ENCODE results near the gene INTS15. TPM values are rescaled to one million over a fixed set of nuclear protein-coding genes. Genes with fewer than 3 reads are reported as not detected.
"Not testable (repeated sequence)": the region's sequence is repeated elsewhere in the genome, so short reads cannot be mapped to it uniquely, and the experiment has no call there.

The INTS15 gene
- total RNA-seq, 2 experiments from 2014 or later, result 40.4 to 48.3 TPM

DNA sequence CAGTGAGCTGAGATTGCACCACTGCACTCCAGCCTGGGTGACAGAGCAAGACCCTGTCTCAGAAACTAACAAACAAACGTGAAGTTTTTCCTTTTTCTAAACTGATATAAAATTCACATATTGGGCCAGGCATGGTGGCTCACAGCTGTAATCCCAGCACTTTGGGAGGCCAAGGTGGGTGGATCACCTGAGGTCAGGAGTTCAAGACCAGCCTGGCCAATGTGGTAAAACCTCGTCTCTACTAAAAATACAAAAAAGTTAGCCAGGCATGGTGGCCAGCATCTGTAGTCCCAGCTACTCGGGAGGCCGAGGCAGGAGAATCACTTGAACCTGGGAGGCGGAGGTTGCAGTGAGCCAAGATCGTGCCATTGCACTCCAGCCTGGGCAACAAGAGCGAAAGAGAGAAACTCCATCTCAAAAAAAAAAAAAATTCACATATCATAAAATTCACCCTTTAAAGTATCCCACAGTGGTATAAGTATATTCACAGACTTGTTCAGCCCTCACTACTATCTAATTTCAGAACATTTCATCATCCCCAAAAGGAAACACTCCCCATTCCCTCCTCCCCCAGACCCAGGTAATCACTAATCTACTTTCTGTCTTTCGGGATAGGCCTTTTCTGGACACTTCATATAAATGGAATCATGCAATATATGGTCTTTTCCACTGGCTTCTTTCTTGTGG, 3.9 kb upstream of the INTS15 start:
- H3K9me3 Mint-ChIP-seq, DNase-seq, H3K27ac Mint-ChIP-seq, H3K4me3 Mint-ChIP-seq, CTCF ChIA-PET, H3K27me3 Mint-ChIP-seq, POLR2A ChIA-PET: not testable (repeated sequence)
- peaks cover 45% of the 10 kb centered on the region for H3K36me3 Mint-ChIP-seq (ENCODE audit: low read depth)
- peaks cover 24% of the 10 kb centered on the region for H3K4me1 Mint-ChIP-seq

DNA sequence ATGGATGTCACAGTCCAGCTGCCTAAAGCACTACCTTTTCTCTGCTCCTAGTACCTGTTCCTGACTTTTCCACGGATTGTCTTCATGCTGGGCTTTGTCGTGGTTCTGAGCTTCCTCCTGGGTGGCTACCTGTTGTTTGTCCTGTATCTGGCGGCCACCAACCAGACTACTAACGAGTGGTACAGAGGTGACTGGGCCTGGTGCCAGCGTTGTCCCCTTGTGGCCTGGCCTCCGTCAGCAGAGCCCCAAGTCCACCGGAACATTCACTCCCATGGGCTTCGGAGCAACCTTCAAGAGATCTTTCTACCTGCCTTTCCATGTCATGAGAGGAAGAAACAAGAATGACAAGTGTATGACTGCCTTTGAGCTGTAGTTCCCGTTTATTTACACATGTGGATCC, 1.3 kb upstream of the INTS15 start:
- CTCF ChIA-PET, result interaction anchor here (0.8 to 1.0 kb wide), 3 partner anchors 10 to 28 kb away, joined by 3 to 4 read pairs (median 4); no protein-coding TSS in a partner anchor
- Mint-ChIP-seq H3K9me3 (no peaks in the 10 kb centered on the region), H3K27me3 (no peaks in the 10 kb centered on the region), H3K27ac (no peak overlapping the region), H3K4me1 (peaks cover 24% of the 10 kb centered on the region), H3K36me3 (ENCODE audit: low read depth) (peaks cover 42% of the 10 kb centered on the region), H3K4me3 (no peak overlapping the region)
- POLR2A ChIA-PET, result no interaction called here
- DNase-seq, result no peak

DNA sequence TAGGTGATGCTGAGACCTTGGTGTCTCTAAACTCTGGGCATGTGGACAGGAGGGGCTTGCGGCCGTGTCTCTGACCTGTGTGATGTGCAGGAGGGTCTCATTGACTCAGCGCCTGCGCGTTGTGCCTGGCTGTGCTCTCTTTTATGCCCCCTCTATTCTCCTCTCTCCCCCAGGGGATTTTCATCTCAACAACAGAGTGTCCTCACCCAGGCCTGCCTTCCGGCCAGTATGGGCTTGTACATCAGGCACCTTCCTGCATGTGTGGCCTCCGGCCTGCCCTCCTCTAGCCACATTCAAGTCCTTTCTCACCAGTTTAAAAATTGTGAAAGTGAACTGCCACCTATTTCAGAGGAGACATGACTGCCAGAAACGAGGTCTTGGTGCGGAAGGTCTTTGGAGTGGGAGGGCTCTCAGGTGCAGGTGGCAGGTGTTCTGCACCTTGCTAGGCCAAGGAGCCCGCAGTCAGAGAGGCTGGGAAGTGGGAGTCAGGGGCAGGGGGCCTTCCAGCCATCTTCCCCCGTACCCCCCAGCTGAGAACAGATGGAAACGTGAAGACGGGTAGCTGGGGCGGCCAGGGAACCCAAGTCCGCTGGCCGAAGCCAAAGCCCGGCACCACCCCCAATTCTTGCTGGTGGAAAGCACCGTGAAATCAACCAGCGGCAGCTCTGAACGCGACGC, 531 bp upstream of the INTS15 start:
- Mint-ChIP-seq H3K27ac (peak overlapping the region; percentile 82), H3K27me3 (no peaks in the 10 kb centered on the region), H3K4me1 (peaks cover 24% of the 10 kb centered on the region), H3K9me3 (no peaks in the 10 kb centered on the region), H3K36me3 (ENCODE audit: low read depth) (peaks cover 43% of the 10 kb centered on the region), H3K4me3 (peak overlapping the region; percentile 63)
- no peak for DNase-seq
- CTCF ChIA-PET, result interaction anchor here (0.8 to 2.7 kb wide), 11 partner anchors 9 to 100 kb away, joined by 3 to 29 read pairs (median 4); partner anchors contain the start of gene ZDHHC4
- POLR2A ChIA-PET, result no interaction called here

DNA sequence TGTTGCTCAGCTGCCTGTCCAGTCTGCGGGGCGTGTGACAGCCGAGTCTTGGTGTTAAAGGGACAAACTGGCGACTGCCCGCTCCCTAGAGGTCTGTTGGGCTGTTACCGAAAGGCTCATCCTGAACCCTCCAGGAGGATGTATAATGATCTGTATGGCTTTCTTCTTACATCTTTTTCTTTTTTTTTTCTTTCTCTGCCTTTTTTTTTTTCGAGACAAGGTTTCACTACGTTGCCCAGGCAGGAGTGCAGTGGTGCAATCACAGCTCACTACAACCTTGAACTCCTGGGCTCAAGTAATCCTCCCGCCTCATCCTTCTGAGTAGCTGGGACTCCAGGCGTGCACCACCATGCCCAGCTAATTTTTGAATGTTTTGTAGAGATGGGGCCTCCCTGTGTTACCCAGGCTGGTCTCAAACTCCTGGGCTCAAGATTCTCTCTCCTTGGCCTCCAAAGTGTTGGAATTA, 857 bp downstream of the INTS15 start:
- H3K4me1 Mint-ChIP-seq, result peaks cover 24% of the 10 kb centered on the region
- peaks cover 44% of the 10 kb centered on the region for H3K36me3 Mint-ChIP-seq (ENCODE audit: low read depth)
- H3K27me3 Mint-ChIP-seq, result no peaks in the 10 kb centered on the region
- peak overlapping the region; percentile 93 for H3K27ac Mint-ChIP-seq
- no peaks in the 10 kb centered on the region for H3K9me3 Mint-ChIP-seq
- CTCF ChIA-PET, result interaction anchor here (0.6 to 2.7 kb wide), 12 partner anchors 14 to 601 kb away, joined by 3 to 29 read pairs (median 4); partner anchors contain the start of gene ZDHHC4
- POLR2A ChIA-PET, result no interaction called here
- DNase-seq, result no peak
- peak overlapping the region; percentile 93 for H3K4me3 Mint-ChIP-seq

DNA sequence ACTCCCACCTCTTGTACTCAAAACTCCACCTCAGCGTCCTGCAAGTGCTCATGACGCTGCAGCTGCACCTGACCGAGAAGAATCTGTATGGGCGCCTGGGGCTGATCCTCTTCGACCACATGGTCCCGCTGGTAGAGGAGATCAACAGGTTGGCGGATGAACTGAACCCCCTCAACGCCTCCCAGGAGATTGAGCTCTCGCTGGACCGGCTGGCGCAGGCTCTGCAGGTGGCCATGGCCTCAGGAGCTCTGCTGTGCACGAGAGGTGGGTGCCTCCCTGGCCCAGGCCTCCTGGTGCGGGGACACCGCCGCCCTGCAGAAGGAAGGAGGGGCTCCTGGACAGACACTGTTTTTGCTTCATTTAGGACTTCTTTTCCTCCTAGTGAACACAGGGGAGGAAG, 10.3 kb downstream of the INTS15 start:
- H3K27ac Mint-ChIP-seq, result no peak overlapping the region
- ChIA-PET POLR2A (no interaction called here), CTCF (interaction anchor here (2.2 kb wide), 1 partner anchor 10 kb away, joined by 4 read pairs; the partner anchor contains the start of gene INTS15)
- H3K4me1 Mint-ChIP-seq, result peaks cover 2% of the 10 kb centered on the region
- H3K27me3 Mint-ChIP-seq, result no peaks in the 10 kb centered on the region
- H3K36me3 Mint-ChIP-seq (ENCODE audit: low read depth), result peaks cover 47% of the 10 kb centered on the region
- no peak for DNase-seq
- no peaks in the 10 kb centered on the region for H3K9me3 Mint-ChIP-seq
- no peak overlapping the region for H3K4me3 Mint-ChIP-seq

DNA sequence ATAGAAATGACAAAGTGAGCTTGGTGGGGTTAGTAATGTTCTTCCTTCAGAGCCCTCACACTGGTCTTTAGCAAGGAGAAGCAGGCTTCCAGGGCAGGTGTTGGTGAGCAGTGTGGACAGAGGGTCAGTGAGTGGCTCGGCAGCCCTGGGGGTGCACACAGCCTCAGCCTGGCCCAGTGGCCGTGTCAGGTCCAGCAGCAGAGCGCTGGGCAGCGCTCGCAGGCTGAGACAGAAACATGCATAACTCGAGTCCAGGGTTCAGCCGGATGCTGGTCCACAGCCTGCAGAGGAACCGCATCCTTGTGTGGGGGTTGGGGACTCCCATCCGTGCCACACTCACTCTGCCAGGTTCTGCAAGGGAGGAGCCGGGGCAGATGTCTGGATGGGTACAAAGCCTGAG, 14.6 kb downstream of the INTS15 start:
- Mint-ChIP-seq H3K27ac (no peak overlapping the region), H3K27me3 (no peaks in the 10 kb centered on the region), H3K4me1 (peaks cover 2% of the 10 kb centered on the region), H3K4me3 (no peak overlapping the region), H3K9me3 (no peaks in the 10 kb centered on the region), H3K36me3 (ENCODE audit: low read depth) (peaks cover 31% of the 10 kb centered on the region)
- ChIA-PET CTCF (interaction anchor here (0.6 kb wide), 1 partner anchor 9 kb away, joined by 3 read pairs; no protein-coding TSS in a partner anchor), POLR2A (no interaction called here)
- DNase-seq, result no peak

DNA sequence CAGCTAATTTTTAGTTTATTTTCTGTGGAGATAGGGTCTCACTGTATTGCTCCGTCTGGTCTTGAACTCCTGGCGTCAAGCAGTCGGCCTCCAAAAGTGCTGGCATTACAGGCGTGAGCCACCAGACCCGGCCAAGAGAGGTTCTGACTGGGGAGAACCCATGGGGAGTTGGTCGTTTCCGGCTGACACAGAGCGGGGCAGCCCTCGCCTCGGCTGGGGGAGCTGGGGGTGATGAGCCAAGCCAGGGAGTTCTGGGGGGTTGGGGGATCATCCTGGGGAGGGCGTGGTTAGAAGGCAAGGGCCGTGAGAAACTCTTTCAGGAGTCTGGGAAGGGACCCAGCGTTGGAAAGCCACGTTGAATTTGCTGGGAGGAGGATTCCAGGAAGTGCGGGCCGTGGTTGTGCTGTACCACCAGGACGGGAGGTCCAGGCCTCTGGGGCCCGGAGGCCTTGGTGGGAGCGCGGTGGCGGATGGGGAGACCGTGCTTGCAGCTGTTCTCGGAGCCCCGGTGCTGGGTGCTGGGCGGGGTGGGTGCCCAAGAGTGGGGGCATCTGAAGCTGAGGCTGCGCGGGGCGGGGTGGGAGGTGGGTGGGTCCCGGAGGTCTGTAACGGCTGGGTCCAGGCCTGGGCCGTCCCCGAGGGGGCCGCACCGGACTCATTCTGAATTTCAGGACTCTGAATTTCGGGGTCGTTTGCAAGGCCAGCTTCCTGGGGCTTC, 17.2 kb downstream of the INTS15 start:
- Mint-ChIP-seq H3K9me3 (no peaks in the 10 kb centered on the region), H3K4me3 (no peak overlapping the region), H3K36me3 (ENCODE audit: low read depth) (peaks cover 26% of the 10 kb centered on the region), H3K27ac (no peak overlapping the region), H3K27me3 (no peaks in the 10 kb centered on the region), H3K4me1 (peaks cover 6% of the 10 kb centered on the region)
- POLR2A ChIA-PET, result no interaction called here
- no peak for DNase-seq
- CTCF ChIA-PET, result interaction anchor here (0.6 to 0.7 kb wide), 2 partner anchors 9 to 134 kb away, joined by 3 read pairs; no protein-coding TSS in a partner anchor

DNA sequence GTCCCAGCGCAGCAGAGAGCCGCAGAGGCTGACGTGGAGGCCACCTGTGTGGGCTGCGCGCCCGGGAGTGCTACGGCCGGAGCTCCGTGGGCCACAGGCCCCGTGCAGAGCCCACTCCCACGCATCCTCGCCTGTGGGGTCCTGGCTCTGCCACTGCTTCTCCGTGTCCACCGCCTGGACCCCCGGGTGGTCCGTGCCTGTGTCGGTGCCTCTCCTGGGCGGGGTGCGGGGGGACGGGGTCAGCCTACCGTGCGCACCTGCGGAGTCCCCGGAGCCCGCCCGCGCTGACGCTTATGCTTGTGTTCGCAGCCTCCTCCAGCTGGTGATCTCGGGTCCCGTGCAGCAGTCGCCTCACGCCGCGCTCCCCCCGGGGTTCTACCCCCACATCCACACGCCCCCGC, 17.8 kb downstream of the INTS15 start:
- peaks cover under 1% of the 10 kb centered on the region for H3K27me3 Mint-ChIP-seq
- H3K4me3 Mint-ChIP-seq, result no peak overlapping the region
- peaks cover 5% of the 10 kb centered on the region for H3K4me1 Mint-ChIP-seq
- peaks cover 20% of the 10 kb centered on the region for H3K36me3 Mint-ChIP-seq (ENCODE audit: low read depth)
- no peak for DNase-seq
- H3K9me3 Mint-ChIP-seq, result no peaks in the 10 kb centered on the region
- ChIA-PET CTCF (interaction anchor here (0.6 to 0.9 kb wide), 2 partner anchors 15 to 135 kb away, joined by 3 to 4 read pairs; no protein-coding TSS in a partner anchor), POLR2A (no interaction called here)
- no peak overlapping the region for H3K27ac Mint-ChIP-seq

DNA sequence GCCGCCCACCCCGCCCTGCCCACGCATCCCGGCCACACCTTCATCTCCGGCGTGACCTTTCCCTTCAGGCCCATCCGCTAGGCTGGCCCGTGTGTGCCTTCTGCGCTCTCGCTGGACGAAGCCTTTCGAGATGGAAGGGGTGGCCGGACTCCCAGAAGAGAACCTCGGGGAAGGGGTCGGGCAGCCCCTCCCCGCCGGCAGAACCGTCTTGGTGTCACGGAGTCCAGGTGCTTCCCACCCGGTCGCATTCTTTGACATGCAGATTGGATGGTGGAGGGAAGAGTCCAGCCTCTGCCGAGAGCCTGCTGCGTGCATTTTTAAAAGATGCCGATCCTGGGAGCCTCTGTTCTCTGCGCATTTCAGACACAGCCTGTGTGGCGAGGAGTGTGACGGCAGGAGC, 18.3 kb downstream of the INTS15 start:
- H3K4me1 Mint-ChIP-seq, result peaks cover 5% of the 10 kb centered on the region
- no peak for DNase-seq
- CTCF ChIA-PET, result interaction anchor here (0.9 kb wide), 1 partner anchor 16 kb away, joined by 4 read pairs; no protein-coding TSS in a partner anchor
- H3K4me3 Mint-ChIP-seq, result no peak overlapping the region
- no peaks in the 10 kb centered on the region for H3K9me3 Mint-ChIP-seq
- peaks cover 19% of the 10 kb centered on the region for H3K36me3 Mint-ChIP-seq (ENCODE audit: low read depth)
- peaks cover 3% of the 10 kb centered on the region for H3K27me3 Mint-ChIP-seq
- H3K27ac Mint-ChIP-seq, result no peak overlapping the region
- POLR2A ChIA-PET, result no interaction called here

DNA sequence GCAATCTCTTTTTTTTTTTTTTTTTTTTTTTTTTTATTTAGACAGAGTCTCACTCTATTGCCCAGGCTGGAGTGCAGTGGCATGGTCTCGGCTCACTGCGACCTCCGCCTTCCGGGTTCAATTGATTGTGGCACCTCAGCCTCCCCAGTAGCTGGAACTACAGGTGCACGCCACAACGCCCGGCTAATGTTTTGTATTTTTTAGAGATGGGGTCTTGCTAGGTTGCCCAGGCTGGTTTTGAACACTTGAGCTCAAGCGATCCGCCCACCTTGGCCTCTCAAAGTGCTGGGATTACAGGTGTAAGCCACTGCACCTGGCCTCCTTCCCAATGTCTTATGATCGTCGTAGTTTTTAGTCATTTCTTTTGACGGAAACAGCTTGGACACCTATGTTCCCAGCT, 19.0 kb downstream of the INTS15 start:
- peaks cover 17% of the 10 kb centered on the region for H3K36me3 Mint-ChIP-seq (ENCODE audit: low read depth)
- POLR2A ChIA-PET, result interaction anchor here (0.5 kb wide), 1 partner anchor 140 kb away, joined by 4 read pairs; no protein-coding TSS in a partner anchor
- no peak for DNase-seq
- H3K4me1 Mint-ChIP-seq, result peaks cover 5% of the 10 kb centered on the region
- peaks cover 8% of the 10 kb centered on the region for H3K27me3 Mint-ChIP-seq
- CTCF ChIA-PET, result no interaction called here
- no peak overlapping the region for H3K27ac Mint-ChIP-seq
- H3K4me3 Mint-ChIP-seq, result no peak overlapping the region
- H3K9me3 Mint-ChIP-seq, result no peaks in the 10 kb centered on the region

DNA sequence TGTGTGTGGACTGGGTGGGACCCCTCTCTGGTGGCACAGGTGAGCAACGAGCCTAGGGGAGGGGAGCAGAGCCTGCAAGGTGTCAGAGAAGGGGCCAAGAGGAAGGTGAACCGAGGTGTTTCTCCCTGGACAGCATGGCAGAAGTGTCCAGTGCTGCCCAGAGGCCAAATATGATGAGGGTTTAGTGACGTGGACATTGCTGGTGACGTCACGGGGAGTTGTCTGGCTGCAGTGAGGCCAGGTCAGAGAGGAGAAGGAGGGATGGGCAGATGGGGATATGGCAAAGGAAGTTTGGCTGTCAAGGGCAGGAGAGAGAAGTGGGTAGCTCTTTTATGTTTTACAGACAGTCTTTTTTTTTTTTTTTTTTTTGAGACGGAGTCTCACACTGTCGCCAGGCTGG, 23.0 kb downstream of the INTS15 start:
- H3K9me3 Mint-ChIP-seq, result no peaks in the 10 kb centered on the region
- DNase-seq, result no peak
- H3K27me3 Mint-ChIP-seq, result peaks cover 23% of the 10 kb centered on the region
- H3K4me3 Mint-ChIP-seq, result no peak overlapping the region
- peaks cover 4% of the 10 kb centered on the region for H3K36me3 Mint-ChIP-seq (ENCODE audit: low read depth)
- ChIA-PET CTCF (interaction anchor here (0.7 to 1.8 kb wide), 2 partner anchors 8 kb away, joined by 3 to 9 read pairs; no protein-coding TSS in a partner anchor), POLR2A (no interaction called here)
- peaks cover 11% of the 10 kb centered on the region for H3K4me1 Mint-ChIP-seq
- peak overlapping the region; percentile 46 for H3K27ac Mint-ChIP-seq

DNA sequence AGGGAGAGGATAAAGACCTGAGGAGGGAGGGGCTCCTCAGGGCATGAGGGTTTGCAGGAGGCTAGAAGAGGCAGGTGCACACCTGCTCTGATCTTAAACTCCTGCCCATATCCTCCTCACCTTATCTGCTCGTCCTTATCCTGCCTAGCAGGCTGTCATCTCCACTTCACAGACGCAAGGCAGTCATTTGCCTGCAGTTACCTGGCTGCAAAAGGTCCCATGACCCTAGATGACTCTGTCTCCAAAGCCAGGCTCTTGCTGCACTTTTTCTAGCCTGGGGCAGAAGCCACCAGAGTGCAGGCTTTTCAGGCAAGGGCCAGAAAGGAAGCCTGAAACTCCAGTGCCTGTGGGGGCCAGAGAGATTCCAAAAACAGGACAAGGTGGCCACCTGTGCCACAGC, 23.9 kb downstream of the INTS15 start:
- peaks cover 27% of the 10 kb centered on the region for H3K27me3 Mint-ChIP-seq
- no peak for DNase-seq
- H3K4me1 Mint-ChIP-seq, result peaks cover 14% of the 10 kb centered on the region
- H3K27ac Mint-ChIP-seq, result no peak overlapping the region
- CTCF ChIA-PET, result no interaction called here
- no peaks in the 10 kb centered on the region for H3K9me3 Mint-ChIP-seq
- no peak overlapping the region for H3K4me3 Mint-ChIP-seq
- POLR2A ChIA-PET, result no interaction called here
- H3K36me3 Mint-ChIP-seq (ENCODE audit: low read depth), result peaks cover 4% of the 10 kb centered on the region
